Measurements from ENCODE around the gene PDCD6IP.

- TF ChIP-seq, protein P1, sequence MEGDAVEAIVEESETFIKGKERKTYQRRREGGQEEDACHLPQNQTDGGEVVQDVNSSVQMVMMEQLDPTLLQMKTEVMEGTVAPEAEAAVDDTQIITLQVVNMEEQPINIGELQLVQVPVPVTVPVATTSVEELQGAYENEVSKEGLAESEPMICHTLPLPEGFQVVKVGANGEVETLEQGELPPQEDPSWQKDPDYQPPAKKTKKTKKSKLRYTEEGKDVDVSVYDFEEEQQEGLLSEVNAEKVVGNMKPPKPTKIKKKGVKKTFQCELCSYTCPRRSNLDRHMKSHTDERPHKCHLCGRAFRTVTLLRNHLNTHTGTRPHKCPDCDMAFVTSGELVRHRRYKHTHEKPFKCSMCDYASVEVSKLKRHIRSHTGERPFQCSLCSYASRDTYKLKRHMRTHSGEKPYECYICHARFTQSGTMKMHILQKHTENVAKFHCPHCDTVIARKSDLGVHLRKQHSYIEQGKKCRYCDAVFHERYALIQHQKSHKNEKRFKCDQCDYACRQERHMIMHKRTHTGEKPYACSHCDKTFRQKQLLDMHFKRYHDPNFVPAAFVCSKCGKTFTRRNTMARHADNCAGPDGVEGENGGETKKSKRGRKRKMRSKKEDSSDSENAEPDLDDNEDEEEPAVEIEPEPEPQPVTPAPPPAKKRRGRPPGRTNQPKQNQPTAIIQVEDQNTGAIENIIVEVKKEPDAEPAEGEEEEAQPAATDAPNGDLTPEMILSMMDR (conservative IDR thresholded peaks at IDR 0.05; ENCODE audit: low read length) = no peak
- no peak for TF ChIP-seq EZH2phosphoT487 (IDR thresholded peaks at IDR 0.05; ENCODE audit: borderline replicate concordance)
These were observed 111.6 kb downstream of the PDCD6IP start for GRCh38 chr3:33910031-33910430.

All from Loucy (cell line).